ENCODE measurements around the gene CENPX.
"Not testable (repeated sequence)": the region's sequence is repeated elsewhere in the genome, so short reads cannot be mapped to it uniquely, and the experiment has no call there.

The CENPX gene

DNA sequence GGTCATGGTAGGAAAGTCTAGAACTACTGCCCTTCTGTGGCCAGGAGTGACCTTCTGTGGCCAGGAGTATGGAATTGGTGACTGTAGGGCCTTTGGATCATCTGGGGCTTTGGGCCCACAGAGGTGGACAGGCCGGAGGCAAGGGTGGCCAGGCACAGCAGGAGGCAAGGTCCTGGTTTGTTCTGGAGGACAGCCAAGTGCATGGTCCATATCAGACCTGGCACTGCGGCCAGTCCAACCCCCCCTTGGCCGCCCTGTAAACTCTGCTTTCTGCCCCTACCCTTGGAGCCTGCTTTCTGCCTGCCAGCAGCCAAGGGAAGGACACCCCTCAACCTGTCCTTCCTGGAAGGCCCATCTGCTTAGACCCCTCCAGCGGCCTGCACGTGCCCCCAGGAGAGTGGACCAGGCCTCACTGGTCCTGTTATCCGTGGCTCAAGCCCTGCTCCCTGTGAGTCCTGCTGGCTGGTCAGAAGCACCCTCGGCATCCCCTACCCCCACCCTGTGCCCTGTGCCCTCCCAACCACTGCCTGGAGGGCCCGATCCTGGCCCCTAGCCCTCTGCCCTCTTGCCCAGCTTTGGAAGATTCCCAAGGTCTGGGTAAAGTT is 17.1 kb upstream of the CENPX start:
- DNase-seq (ENCODE audit: low read depth in 3 of 3, low spot score in 1 of 3) = no peak

DNA sequence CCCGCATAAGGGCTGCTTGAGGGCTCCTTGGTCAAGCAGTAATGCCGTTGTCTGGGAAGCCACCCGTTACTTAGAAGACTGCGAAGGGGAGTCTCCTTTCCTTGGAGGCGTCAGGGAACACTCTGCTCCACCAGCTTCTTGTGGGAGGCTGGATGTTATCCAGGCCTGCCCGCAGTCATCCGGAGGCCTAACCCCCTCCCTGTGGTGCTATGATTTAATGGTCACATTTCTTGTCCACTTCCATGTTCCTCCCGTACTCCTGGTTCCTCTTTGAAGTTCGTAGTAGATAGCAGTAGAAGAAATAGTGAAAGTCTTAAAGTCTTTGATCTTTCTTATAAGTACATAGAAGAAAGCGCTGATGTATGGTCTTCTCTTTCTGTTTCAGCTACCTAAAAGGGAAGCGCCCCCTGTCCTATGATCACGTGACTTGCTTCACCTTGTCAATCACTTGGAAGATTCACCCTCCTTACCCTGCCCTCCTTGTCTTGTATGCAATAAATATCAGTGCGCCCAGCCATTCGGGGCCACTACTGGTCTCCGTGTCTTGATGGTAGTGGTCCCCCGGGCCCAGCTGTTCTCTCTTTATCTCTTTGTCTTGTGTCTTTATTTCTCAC is 16.2 kb upstream of the CENPX start:
- not testable (repeated sequence) for DNase-seq (ENCODE audit: low read depth in 3 of 3, low spot score in 1 of 3)

GRCh38 chr17:82037889-82038195 is 15.2 kb upstream of the CENPX start:
- no peak for DNase-seq (ENCODE audit: low read depth in 3 of 3, low spot score in 1 of 3)

DNA sequence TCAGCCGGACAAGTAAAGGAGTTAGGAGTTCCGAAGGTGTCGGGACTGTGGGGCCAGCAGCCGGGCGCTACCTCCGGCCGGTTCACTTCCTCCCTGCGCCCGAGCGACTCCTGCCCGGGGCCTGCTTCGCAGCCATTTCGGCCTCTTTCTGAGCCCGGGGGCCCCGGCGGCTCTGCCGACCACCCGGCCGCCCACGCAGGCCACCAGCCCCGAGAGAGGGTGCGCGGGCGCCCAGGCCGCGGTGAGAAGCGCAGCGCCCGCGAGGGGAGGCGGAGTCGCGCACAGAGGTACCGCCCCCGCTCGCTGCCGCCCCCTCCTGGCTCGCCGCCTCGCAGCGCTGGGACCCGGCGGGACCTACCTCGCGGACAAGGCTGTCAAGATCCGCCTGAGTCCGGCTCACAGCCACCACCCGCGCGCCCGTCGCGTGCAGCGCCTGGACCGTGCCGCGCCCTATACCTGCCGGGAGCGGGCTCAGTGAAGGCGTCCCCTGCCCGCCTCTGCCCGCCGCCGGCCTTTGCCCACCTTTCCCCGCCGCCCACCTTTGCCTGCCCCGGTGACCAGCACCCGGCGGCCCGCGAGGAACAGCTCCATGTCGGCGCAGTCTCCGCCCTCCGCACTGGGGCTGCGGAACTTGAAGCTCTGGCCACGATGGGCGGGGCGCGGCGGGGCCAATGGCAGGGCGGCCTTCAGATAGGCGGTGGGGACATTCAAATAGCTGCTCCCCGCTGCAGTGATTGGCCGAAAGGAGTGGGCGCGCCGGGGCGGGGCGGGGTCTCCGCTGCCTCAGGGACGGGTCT is 14.6 kb upstream of the CENPX start, which contains the start of gene DCXR:
TSS of gene DCXR (minus strand) at position 606 of the 797 bp plus-strand sequence. CDS start at position 591, 15 bp downstream.
- DNase-seq (ENCODE audit: low read depth in 3 of 3, low spot score in 1 of 3) = peak; percentile 82 to 88 (median 85)

GRCh38 chr17:82036634-82037091 is 14.0 kb upstream of the CENPX start:
- no peak for DNase-seq (ENCODE audit: low read depth in 3 of 3, low spot score in 1 of 3)

GRCh38 chr17:82035956-82036633 is 13.4 kb upstream of the CENPX start:
- DNase-seq (ENCODE audit: low read depth in 3 of 3, low spot score in 1 of 3) = no peak

GRCh38 chr17:82035488-82035887 is 12.8 kb upstream of the CENPX start:
- no peak for DNase-seq (ENCODE audit: low read depth in 3 of 3, low spot score in 1 of 3)

GRCh38 chr17:82034371-82035011 is 11.8 kb upstream of the CENPX start:
- DNase-seq (ENCODE audit: low read depth in 3 of 3, low spot score in 1 of 3) = no peak

DNA sequence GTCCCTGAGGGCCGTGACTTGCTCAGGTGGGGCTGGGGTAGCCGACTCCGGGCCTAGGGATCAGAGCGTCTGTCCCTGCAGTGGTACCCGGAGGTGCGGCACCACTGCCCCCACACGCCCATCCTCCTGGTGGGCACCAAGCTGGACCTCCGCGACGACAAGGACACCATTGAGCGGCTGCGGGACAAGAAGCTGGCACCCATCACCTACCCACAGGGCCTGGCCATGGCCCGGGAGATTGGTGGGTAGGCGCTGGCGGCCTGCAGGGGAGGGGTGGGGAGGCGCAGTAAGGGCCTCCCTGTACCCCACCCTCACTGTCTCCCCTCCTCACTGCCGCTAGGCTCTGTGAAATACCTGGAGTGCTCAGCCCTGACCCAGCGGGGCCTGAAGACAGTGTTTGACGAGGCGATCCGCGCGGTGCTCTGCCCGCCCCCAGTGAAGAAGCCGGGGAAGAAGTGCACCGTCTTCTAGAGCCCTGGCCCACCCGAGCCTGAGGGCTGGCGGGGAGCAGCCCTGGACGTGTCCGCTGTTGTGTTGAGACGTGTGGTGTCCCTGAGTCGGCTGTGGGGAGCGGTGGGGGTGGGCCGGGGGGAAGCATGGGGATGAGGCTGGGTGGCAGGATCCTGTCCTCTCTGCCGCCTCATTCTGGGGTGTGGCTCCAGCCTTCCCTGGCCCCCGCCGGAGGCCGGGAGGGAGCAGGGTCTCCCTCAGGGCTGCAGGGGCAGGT is 10.8 kb upstream of the CENPX start:
- DNase-seq (ENCODE audit: low read depth in 3 of 3, low spot score in 1 of 3) = no peak

- no peak for DNase-seq (ENCODE audit: low read depth in 3 of 3, low spot score in 1 of 3)
These were observed 9.4 kb upstream of the CENPX start for GRCh38 chr17:82031885-82032627.

DNA sequence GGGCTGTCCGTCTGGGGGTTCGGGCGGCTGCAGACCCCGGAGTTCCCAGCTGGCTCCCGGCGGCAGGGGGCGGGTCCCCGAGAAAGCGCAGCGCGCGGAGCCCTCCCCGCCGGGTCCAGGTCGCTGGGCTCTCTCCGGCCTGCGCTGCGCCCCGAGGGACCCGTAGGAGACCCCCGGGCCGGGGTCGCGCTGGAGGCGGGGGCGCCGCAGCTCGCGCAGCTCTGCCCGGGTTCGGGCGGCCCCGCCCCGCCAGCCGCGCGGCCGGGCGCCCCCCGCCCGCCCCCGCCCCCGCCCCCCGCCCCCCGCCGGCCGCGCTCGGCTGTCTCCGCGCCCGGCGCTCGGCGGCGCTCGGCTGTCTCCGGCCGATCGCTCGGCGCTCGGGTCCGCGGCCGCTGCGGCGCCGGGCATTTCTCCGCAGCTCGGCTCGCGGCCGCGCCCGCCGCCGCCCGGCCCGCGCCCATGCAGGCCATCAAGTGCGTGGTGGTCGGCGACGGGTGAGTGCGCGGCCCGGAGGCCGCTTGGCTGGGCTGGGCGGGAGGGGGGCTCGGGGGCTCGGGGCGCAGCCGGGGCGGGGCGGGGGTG is 8.7 kb upstream of the CENPX start, which contains the start of gene RAC3:
TSS of gene RAC3 (plus strand) at position 376 of the 582 bp plus-strand sequence. CDS start at position 460, 84 bp downstream.
- no peak for DNase-seq (ENCODE audit: low read depth in 3 of 3, low spot score in 1 of 3)

GRCh38 chr17:82030470-82031302 is 8.0 kb upstream of the CENPX start:
- peak; percentile 67 to 71 (median 70) for DNase-seq (ENCODE audit: low read depth in 3 of 3, low spot score in 1 of 3)

- no peak for DNase-seq (ENCODE audit: low read depth in 3 of 3, low spot score in 1 of 3)
These were observed 7.4 kb upstream of the CENPX start for GRCh38 chr17:82029990-82030469.

- no peak for DNase-seq (ENCODE audit: low read depth in 3 of 3, low spot score in 1 of 3)
These were observed 6.7 kb upstream of the CENPX start for GRCh38 chr17:82029391-82029790.

GRCh38 chr17:82028966-82029365 is 6.3 kb upstream of the CENPX start:
- no peak for DNase-seq (ENCODE audit: low read depth in 3 of 3, low spot score in 1 of 3)

- no peak for DNase-seq (ENCODE audit: low read depth in 3 of 3, low spot score in 1 of 3)
These were observed 5.6 kb upstream of the CENPX start for GRCh38 chr17:82028246-82028645.

DNA sequence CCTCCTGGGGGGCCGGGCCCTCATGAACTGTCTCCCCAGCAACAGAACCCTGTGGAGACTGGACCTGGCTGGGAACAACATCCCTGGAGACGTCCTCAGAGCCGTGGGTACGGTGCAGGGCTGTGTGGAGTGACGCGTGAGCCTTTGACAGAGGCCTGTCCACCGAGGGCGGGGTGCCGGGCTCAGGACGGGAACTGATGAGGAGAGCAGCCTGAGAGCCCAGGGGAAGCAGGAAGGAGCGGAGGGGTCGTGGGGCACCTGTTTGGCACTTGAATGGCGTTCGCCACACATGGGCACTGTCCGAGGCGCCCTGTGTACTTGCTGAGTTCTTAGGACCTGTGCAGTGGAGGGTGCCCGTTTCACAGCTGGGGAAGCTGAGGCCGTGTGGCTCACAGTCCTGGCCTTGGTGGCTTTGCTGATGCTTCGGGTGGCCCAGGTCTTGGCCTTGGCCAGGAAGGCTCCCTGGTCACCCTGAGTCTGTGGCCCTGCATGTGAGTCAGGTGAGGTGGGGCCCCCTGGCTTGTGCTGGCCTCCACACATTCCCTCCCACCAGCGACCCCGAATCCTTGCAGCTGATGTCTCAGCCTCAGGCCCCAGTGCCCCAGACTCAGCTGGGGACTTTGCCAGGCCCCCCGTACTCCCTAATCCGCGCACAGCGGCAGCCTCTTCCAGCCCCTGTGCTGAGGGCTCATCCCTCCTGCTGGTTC is 2.9 kb upstream of the CENPX start:
- no peak for DNase-seq (ENCODE audit: low read depth in 3 of 3, low spot score in 1 of 3)

DNA sequence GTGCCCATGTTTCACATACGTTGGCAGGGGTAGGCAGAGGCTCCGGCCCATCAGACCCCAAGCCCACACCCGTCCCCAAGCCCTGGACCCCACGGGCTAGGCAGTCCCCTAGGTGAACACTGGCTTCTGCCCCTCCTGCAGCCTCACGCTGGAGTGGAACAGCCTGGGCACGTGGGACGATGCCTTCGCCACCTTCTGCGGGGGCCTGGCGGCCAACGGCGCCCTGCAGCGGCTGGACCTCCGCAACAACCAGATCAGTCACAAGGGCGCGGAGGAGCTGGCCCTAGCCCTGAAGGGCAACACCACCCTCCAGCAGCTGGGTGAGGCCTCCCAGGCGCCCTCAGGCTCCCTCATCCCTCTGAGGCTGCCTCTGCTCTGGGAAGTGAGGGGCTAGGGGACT is 2.2 kb upstream of the CENPX start:
- DNase-seq (ENCODE audit: low read depth in 3 of 3, low spot score in 1 of 3) = no peak
